Calu3 (cell line): ENCODE results near the gene DDX51. TPM values are rescaled to one million over a fixed set of nuclear protein-coding genes. Genes with fewer than 3 reads are reported as not detected.
A peak's percentile ranks its signal among the peaks of the same experiment; 100 is the strongest.

Source experiments
- BruUV-seq: library from RNA; stranded (reverse); fragments of 400-500 nt; replicated peaks from 2 replicates; lab custom pipeline; 2021; lab: Mats Ljungman, UMichigan
- CTCF ChIA-PET: fragments of 300-600 bp; sonication (Branson Sonifier 250); formaldehyde crosslinking; loops from one replicate; lab custom pipeline; 2022; ENCODE audit warnings: antibody characterized with exemption; lab: Charles Lee
- DNase-seq: peaks from one replicate; pipeline ENCODE4 v3.0.0; 2022
- H3K27ac Mint-ChIP-seq: one replicate; pipeline ENCODE4 v1.8.0; 2022; ENCODE audit warnings: mixed read lengths; ENCODE audit not compliant: unreplicated experiment
- H3K27me3 Mint-ChIP-seq: one replicate; pipeline ENCODE4 v1.8.0; 2022; ENCODE audit warnings: mixed read lengths; ENCODE audit not compliant: unreplicated experiment
- H3K36me3 Mint-ChIP-seq: one replicate; pipeline ENCODE4 v1.8.0; 2022; ENCODE audit warnings: mild to moderate bottlenecking, moderate library complexity, mixed read lengths; ENCODE audit not compliant: insufficient read depth, unreplicated experiment
- H3K4me1 Mint-ChIP-seq: one replicate; pipeline ENCODE4 v1.8.0; 2022; ENCODE audit warnings: mild to moderate bottlenecking, low read depth, mixed read lengths; ENCODE audit not compliant: unreplicated experiment
- H3K4me3 Mint-ChIP-seq: one replicate; pipeline ENCODE4 v1.8.0; 2022; ENCODE audit warnings: mild to moderate bottlenecking, low read depth, moderate library complexity, mixed read lengths; ENCODE audit not compliant: unreplicated experiment
- H3K9me3 Mint-ChIP-seq: one replicate; pipeline ENCODE4 v1.8.0; 2022; ENCODE audit warnings: low read depth, mixed read lengths; ENCODE audit not compliant: unreplicated experiment
- CTCF ChIP-seq: fragments of 200-600 bp; IDR thresholded peaks from one replicate; pipeline ENCODE4 v1.8.0; 2022; ENCODE audit warnings: antibody characterized with exemption; ENCODE audit not compliant: unreplicated experiment
- intact Hi-C: fragments of 100-400 bp; cut with micrococcal nuclease; formaldehyde crosslinking; loops from one replicate; pipeline ENCODE4 v1.10.0; 2022; ENCODE audit not compliant: unreplicated experiment
- total RNA-seq: library from RNA; stranded (reverse); gene quantifications from 2 replicates; pipeline ENCODE4 v1.2.3, GENCODE V29; 2022

DDX51 gene
- total RNA-seq, 1 experiment from 2014 or later = 46.3 TPM

- H3K4me1 Mint-ChIP-seq = no peaks in the 10 kb centered on the region
Measured at GRCh38 chr12:132179431-132180362, 35.6 kb upstream of the DDX51 start.

GRCh38 chr12:132178801-132179401 is 34.8 kb upstream of the DDX51 start:
- H3K4me1 Mint-ChIP-seq = no peaks in the 10 kb centered on the region
- intact Hi-C loops = no loop called here
- H3K9me3 Mint-ChIP-seq = peaks cover 2% of the 10 kb centered on the region
- H3K4me3 Mint-ChIP-seq = peak overlapping the region; percentile 39
- CTCF ChIA-PET = interaction anchor here (0.7 kb wide), 1 partner anchor 10 kb away, joined by 3 read pairs; no protein-coding TSS in a partner anchor
- DNase-seq = no peak
- peaks cover 91% of the 10 kb centered on the region for H3K27me3 Mint-ChIP-seq
- no peak for TF ChIP-seq CTCF
- H3K36me3 Mint-ChIP-seq = no peaks in the 10 kb centered on the region
- no peak overlapping the region for H3K27ac Mint-ChIP-seq
- no TSS peak for BruUV-seq

More at GRCh38 chr12:132179431-132180362, 35.6 kb upstream of the DDX51 start:
- no peak for DNase-seq
- no peak overlapping the region for H3K4me3 Mint-ChIP-seq
- no peak overlapping the region for H3K27ac Mint-ChIP-seq
- no peaks in the 10 kb centered on the region for H3K36me3 Mint-ChIP-seq
- CTCF ChIA-PET = interaction anchor here (0.6 kb wide), 1 partner anchor 28 kb away, joined by 5 read pairs; no protein-coding TSS in a partner anchor
- no TSS peak for BruUV-seq
- H3K9me3 Mint-ChIP-seq = peaks cover 2% of the 10 kb centered on the region
- intact Hi-C loops = no loop called here
- peaks cover 91% of the 10 kb centered on the region for H3K27me3 Mint-ChIP-seq
- no peak for TF ChIP-seq CTCF

- intact Hi-C loops = no loop called here
- H3K27ac Mint-ChIP-seq = no peak overlapping the region
- CTCF ChIA-PET = interaction anchor here (0.7 kb wide), 1 partner anchor 11 kb away, joined by 3 read pairs; no protein-coding TSS in a partner anchor
- no TSS peak for BruUV-seq
- H3K36me3 Mint-ChIP-seq = no peaks in the 10 kb centered on the region
- peaks cover 2% of the 10 kb centered on the region for H3K9me3 Mint-ChIP-seq
- no peak overlapping the region for H3K4me3 Mint-ChIP-seq
- TF ChIP-seq CTCF = no peak
- H3K27me3 Mint-ChIP-seq = peaks cover 91% of the 10 kb centered on the region
- no peaks in the 10 kb centered on the region for H3K4me1 Mint-ChIP-seq
- no peak for DNase-seq
Measured at GRCh38 chr12:132178316-132178715, 34.2 kb upstream of the DDX51 start.

- peaks cover 91% of the 10 kb centered on the region for H3K27me3 Mint-ChIP-seq
- DNase-seq = no peak
- intact Hi-C loops = no loop called here
- no peak for TF ChIP-seq CTCF
- H3K4me3 Mint-ChIP-seq = no peak overlapping the region
- H3K4me1 Mint-ChIP-seq = no peaks in the 10 kb centered on the region
- no peaks in the 10 kb centered on the region for H3K36me3 Mint-ChIP-seq
- BruUV-seq = no TSS peak
- peaks cover 2% of the 10 kb centered on the region for H3K9me3 Mint-ChIP-seq
- no peak overlapping the region for H3K27ac Mint-ChIP-seq
- CTCF ChIA-PET = interaction anchor here (2.1 kb wide), 1 partner anchor 12 kb away, joined by 5 read pairs; no protein-coding TSS in a partner anchor
Measured at GRCh38 chr12:132176920-132177551, 32.9 kb upstream of the DDX51 start.
